Ovary (tissue), 9 donors: ENCODE results near the gene CSGALNACT2. TPM values are rescaled to one million over a fixed set of nuclear protein-coding genes. Genes with fewer than 3 reads are reported as not detected.

Source experiments
- DNase-seq, 5 donors: peaks; one replicate each; pipeline ENCODE4 v3.0.0-alpha.2; 2019 to 2020
- H3K27ac ChIP-seq, 2 donors: fragments of 200-600 bp; one replicate each; pipeline versions ENCODE4 v1.5.1 to v1.8.0; 2019 to 2022
- H3K27me3 ChIP-seq: fragments of 200-600 bp; one replicate; pipeline ENCODE4 v1.8.0; 2022
- H3K36me3 ChIP-seq: fragments of 200-600 bp; sonication (generic); one replicate; pipeline ENCODE4 v1.5.1; 2019
- H3K4me1 ChIP-seq: one replicate; pipeline ENCODE4 v1.8.1; 2013; ENCODE audit warnings: mild to moderate bottlenecking, moderate library complexity; ENCODE audit not compliant: insufficient read depth
- H3K4me3 ChIP-seq: fragments of 200-600 bp; sonication (generic); one replicate; pipeline ENCODE4 v1.5.1; 2017
- H3K9me3 ChIP-seq, 2 donors: fragments of 200-600 bp in 1 of 2; sonication (generic) in 1 of 2; one replicate each; pipeline versions ENCODE4 v1.5.1 to v1.8.1; 2013 to 2019; ENCODE audit warnings: mild to moderate bottlenecking in 1 of 2, moderate library complexity in 1 of 2
- EP300 ChIP-seq: sonication (generic); formaldehyde crosslinking; IDR thresholded peaks from one replicate; pipeline ENCODE4 v1.6.1; 2017; ENCODE audit warnings: antibody characterized with exemption
- POLR2A ChIP-seq: fragments of 450-650 bp; IDR thresholded peaks from one replicate; pipeline ENCODE4 v1.6.1; 2017; ENCODE audit warnings: antibody characterized with exemption, mild to moderate bottlenecking, moderate library complexity
- WGBS, 3 donors: extraction: QIAGEN DNeasy Blood & Tissue Kit in 1 of 3; methylation state at CpG; one replicate each; pipeline versions ENCODE4 v1.1.5 to v1.1.7; 2013 to 2017; 5-methylcytosine and 5-hydroxymethylcytosine counted together
- intact Hi-C, 4 donors: fragments of 100-400 bp; cut with DNase I; formaldehyde crosslinking; loops; one replicate each; pipeline versions ENCODE4 v1.11.0 to v1.15.1; 2022 to 2023
- polyA plus RNA-seq, 2 donors: library from polyadenylated mRNA; stranded (reverse); fragments of 200-250 nt in 1 of 2; fragments of 350-450 nt in 1 of 2; fragmentation: Illumina TruSeq in 1 of 2; extraction: RNeasy Lipid Tissue Mini Kit (QIAGEN cat#74804) in 1 of 2; gene quantifications; one replicate each; pipeline ENCODE4 v1.2.3, GENCODE V29; 2013 to 2014
- total RNA-seq, 7 donors: library from RNA; depleted of rRNA in 2 of 7; stranded (reverse); fragments of >200 nt in 2 of 7; fragmentation: NEBNext Ultra II Directional in 3 of 7; extraction: Animal tissue kit (Norgen Biotek cat#: 25700) in 3 of 7; gene quantifications; one replicate each; pipeline versions ENCODE4 v1.1.0 to v1.2.4, GENCODE V29; 2016 to 2023
- TF ChIP-seq, protein P1 (sequence below), 3 donors: fragments of 450-650 bp in 2 of 3; fragments of 200-600 bp in 1 of 3; IDR thresholded peaks; one replicate each; pipeline versions ENCODE4 v1.5.1 to v1.8.0; 2016 to 2022; ENCODE audit warnings: antibody characterized with exemption in 3 of 3, mild to moderate bottlenecking in 1 of 3
- donor health status: DM: no; HTN: no; CAD: no; lungs with moderate emphysema.
- donor health status: DM: no; HTN: no; CAD: no.
- donor health status: Bipolar disorder and iron deficiency.
- donor health status: DM: yes; HTN: yes; CAD: no.
- donor health status: DM: no; HTN: no; CAD: no.
- donor health status: DM: yes; HTN: yes; CAD: no.

CSGALNACT2 gene
- total and polyA plus RNA-seq, 9 donors: 14.8 to 27.2 (median 21.8) TPM

DNA sequence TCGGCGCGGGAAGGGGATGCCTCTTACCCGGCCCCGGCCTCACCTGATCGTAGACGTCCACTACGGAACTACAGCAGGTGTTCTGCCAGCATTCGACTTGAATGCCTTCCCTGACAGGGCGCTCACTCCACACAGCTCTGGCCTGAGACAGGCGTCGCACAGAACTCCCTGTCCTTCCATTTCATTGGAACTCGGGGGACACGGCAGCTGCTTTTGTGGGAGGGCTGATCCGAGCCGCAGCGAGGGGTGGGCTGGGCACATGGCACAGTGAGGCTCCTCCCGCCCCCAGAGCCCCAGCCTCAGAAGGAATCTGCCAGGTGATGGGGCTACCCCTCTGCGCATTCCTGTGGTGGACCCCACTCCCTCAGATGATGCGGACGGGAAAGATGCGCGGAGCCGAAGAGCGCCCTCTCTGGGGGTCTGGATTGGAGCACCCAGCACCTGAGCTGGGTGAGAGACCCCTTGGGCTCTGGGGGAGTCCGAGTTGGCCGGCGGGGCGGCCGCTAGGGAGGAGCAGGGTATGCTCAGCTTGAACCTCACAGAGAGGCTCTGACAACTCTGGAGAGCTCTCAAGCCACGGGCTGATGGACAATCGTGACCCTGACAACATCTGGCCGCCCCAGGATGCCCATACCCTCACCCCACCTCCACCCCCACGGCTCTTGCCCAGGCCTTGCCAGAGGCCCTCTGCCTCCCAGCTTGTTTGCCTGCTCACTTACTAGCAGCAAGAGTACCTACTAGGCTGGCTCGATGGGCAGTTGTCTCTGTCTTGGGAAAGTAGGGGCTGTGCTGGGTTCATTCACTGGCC, 92.1 kb downstream of the CSGALNACT2 start:
- H3K4me3 ChIP-seq: no peak overlapping the region
- TF ChIP-seq, protein P1, sequence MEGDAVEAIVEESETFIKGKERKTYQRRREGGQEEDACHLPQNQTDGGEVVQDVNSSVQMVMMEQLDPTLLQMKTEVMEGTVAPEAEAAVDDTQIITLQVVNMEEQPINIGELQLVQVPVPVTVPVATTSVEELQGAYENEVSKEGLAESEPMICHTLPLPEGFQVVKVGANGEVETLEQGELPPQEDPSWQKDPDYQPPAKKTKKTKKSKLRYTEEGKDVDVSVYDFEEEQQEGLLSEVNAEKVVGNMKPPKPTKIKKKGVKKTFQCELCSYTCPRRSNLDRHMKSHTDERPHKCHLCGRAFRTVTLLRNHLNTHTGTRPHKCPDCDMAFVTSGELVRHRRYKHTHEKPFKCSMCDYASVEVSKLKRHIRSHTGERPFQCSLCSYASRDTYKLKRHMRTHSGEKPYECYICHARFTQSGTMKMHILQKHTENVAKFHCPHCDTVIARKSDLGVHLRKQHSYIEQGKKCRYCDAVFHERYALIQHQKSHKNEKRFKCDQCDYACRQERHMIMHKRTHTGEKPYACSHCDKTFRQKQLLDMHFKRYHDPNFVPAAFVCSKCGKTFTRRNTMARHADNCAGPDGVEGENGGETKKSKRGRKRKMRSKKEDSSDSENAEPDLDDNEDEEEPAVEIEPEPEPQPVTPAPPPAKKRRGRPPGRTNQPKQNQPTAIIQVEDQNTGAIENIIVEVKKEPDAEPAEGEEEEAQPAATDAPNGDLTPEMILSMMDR (IDR thresholded peaks at IDR 0.05): no peak
- TF ChIP-seq EP300 (no peak), POLR2A (no peak)
- H3K9me3 ChIP-seq: no peaks in the 10 kb centered on the region
- no peaks in the 10 kb centered on the region for H3K36me3 ChIP-seq
- H3K4me1 ChIP-seq: no peaks in the 10 kb centered on the region
- intact Hi-C loops: no loop called here
- peak in 3 of 5 donors; percentile 3 to 16 (median 7) for DNase-seq
- 17 to 22% (median 18%) methylated on average over 21 to 35 of the region's 35 CpGs for WGBS, 3 donors
- H3K27me3 ChIP-seq: no peaks in the 10 kb centered on the region
- no peak overlapping the region for H3K27ac ChIP-seq

DNA sequence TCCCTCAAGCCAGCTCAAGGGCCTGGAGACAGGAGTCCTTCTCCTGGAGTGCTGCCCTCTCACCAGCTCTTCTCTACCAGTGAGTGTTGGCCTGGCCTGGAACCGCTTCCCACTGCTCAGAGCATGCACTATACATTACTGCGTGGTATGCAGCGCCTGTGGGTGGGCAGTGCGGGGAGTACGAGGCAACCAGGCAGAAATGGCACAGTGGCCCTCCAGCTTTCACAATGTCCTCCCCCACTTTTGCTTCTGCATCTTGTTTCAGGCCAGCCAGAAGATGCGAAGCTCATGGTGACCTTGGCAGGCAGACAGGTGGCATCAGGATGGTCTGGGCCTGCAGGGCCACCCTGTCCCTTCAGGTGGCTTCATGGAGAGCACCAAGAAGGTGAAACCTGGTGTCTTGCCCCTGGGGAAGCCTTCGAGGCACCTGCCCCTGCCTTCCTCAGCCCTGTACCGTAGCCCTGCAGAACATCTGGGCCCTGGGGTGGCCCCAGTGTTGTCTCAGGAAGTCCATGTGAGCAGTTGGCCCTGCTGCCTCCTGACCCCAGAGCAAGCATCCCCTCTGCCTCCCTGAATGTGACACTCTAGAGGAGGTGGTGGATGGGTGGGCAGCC, 92.8 kb downstream of the CSGALNACT2 start:
- Histone ChIP-seq H3K4me1 (no peaks in the 10 kb centered on the region), H3K27ac (no peak overlapping the region), H3K27me3 (no peaks in the 10 kb centered on the region), H3K9me3 (no peaks in the 10 kb centered on the region), H3K4me3 (no peak overlapping the region), H3K36me3 (no peaks in the 10 kb centered on the region)
- WGBS, 3 donors: 80 to 90% (median 90%) methylated on average over 8 of the region's 8 CpGs
- DNase-seq: peak in 3 of 5 donors; percentile 1 to 14 (median 9)
- intact Hi-C loops: no loop called here
- TF ChIP-seq EP300: no peak
- TF ChIP-seq POLR2A: no peak
- TF ChIP-seq, protein P1 (IDR thresholded peaks at IDR 0.05): no peak

DNA sequence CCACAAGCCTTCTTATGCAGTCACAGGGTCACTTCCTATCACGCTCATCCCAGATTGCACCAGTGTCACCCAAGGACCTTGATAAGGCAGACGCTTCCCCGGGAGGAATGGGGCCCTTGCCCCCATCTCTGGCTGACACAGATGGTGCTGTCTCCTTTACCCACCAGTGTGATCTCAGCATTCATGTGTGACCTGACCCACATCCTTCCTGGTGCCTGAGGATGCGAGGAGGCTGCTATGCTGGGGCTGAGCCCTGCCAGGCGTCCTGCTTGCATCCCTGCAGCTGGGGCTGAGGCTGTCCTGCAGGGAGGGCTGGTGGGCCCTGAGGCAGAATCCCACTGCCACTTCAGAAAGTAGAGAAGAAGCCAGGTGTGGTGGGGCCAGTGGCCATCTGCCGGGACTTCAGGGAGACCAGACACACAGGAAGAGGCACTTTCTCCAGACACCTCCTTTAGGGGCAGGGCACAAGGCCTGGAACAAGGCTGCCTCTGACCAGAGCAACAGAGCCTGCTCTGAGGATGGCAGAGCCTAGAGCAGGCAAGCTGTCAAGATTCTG, 93.4 kb downstream of the CSGALNACT2 start:
- Histone ChIP-seq H3K36me3 (no peaks in the 10 kb centered on the region), H3K4me1 (no peaks in the 10 kb centered on the region), H3K27me3 (no peaks in the 10 kb centered on the region), H3K4me3 (no peak overlapping the region), H3K9me3 (no peaks in the 10 kb centered on the region), H3K27ac (no peak overlapping the region)
- 56 to 64% (median 61%) methylated on average over 5 to 6 of the region's 6 CpGs for WGBS, 3 donors
- intact Hi-C loops: no loop called here
- DNase-seq: peak in 3 of 5 donors; percentile 2 to 13 (median 9)
- TF ChIP-seq EP300: no peak
- TF ChIP-seq POLR2A: no peak
- TF ChIP-seq, protein P1 (IDR thresholded peaks at IDR 0.05): no peak

DNA sequence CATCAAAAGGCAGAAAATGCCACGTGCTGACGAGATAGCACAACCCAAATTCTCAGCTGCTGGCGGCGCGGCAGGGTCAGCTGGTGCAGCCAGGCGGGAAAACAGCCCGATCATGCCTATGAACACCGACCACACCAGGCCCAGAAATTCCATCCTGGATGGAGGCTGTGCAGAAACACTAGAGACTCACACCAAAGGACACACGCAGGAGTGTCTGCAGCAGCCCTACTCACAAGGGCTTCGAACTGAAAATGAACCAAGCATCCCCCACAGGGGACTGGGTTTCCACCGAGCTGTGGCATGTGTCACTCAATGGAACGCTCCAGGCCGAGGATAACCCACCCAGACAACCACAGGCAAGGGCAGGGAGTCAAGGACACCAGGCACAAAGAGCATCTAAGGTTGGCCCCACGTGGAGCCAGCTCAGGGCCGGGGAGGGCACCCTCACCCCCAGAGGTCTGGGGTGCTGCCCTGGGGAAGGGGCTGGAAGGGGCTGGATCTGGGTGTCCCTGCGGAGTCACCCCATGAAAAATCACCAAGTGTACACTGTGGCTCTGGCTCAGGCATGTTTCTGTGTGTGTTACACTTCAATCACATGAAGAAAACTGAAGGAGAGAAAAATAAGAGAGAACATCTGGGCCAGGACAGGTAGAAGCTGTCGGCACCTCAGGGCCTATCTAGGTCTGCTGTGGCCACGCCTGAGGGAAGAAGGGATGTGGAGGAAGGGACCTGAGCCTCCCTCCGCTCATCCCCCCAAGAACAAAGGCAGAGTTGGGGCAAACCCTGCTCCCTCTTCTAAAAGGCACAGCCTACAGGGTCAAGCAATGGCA, 95.6 kb downstream of the CSGALNACT2 start:
- TF ChIP-seq POLR2A (no peak), EP300 (no peak)
- TF ChIP-seq, protein P1 (IDR thresholded peaks at IDR 0.05): no peak
- Histone ChIP-seq H3K27ac (no peak overlapping the region), H3K9me3 (no peaks in the 10 kb centered on the region), H3K27me3 (no peaks in the 10 kb centered on the region), H3K36me3 (no peaks in the 10 kb centered on the region), H3K4me3 (no peak overlapping the region), H3K4me1 (no peaks in the 10 kb centered on the region)
- WGBS, 3 donors: 80 to 84% (median 82%) methylated on average over 19 of the region's 19 CpGs
- peak in 3 of 5 donors; percentile 3 to 11 (median 3) for DNase-seq
- intact Hi-C loops: no loop called here
